T-helper 22 cell (primary cell): ENCODE measurements around the gene SNX1.
"Not testable (repeated sequence)": the region's sequence is repeated elsewhere in the genome, so short reads cannot be mapped to it uniquely, and the experiment has no call there.

Source experiments
- DNase-seq: peaks from one replicate; pipeline ENCODE4 v3.0.0-alpha.2; 2020; ENCODE audit warnings: low read depth

SNX1 gene

DNA sequence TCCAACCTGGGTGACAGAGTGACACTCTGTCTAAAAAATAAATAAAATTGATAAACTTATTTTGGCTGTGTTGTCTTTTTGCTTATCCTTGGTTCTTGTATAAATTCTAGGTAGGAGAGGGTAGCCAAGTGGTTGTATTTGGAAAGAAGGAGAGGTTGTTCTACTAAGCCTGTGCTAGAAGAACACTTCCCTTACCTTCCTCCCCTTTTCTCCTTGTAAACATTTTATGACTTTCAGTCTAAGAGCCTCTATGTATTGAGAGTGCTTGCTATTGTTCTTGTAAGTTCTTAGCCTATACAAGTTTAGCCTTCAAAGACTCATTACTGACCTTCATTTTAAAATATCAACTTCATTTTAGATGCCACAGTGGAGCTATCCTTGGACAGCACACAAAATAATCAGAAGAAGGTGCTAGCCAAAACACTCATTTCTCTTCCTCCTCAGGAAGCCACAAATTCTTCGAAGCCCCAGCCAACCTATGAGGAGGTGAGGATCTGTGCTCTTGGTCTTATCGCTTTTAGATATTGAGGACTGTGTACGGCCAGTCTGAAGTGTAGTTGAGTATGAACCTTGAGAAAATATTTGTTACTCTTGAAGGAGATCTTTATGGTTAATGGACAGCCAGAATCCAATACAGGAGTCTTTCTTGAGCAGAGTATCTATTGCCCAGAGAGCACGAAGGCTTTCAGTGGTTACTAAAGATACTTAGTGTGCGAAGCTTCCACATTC lies 22.1 kb downstream of the SNX1 start:
- DNase-seq: no peak

DNA sequence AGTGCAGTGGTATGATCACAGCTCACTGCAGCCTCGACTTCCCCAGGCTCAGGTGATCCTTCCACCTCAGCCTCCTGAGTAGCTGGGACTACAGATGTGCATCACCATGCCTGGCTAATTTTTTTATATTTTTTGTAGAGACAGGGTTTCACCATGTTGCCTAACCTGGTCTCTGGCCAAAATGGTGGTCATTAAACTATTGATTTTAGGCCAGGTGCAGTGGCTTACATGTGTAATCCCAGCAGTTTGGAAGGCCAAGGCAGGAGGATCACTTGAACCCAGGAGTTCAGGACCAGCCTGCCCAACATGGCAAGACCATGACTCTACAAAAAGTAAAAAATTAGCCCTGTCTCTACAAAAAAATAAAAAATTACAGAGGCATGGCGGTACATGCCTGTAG lies 24.5 kb downstream of the SNX1 start:
- not testable (repeated sequence) for DNase-seq

DNA sequence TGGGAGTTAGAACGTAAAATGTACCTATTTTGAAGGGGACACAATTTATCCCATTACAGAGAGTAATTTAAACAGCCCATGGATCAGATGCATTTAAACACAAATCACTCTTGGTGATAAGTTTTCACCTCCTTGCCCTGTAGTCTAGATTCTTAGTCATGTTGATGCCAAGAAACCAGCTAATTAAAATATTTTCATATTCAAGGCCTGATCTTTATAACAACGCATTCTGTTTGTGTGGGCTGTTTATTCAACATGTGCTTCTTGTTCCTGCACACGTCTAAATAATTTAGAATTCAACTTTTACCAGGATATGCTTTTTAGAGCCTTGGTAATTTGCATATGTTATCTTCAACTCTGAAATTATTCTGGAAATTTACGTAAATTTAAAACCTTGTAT lies 25.8 kb downstream of the SNX1 start:
- no peak for DNase-seq

DNA sequence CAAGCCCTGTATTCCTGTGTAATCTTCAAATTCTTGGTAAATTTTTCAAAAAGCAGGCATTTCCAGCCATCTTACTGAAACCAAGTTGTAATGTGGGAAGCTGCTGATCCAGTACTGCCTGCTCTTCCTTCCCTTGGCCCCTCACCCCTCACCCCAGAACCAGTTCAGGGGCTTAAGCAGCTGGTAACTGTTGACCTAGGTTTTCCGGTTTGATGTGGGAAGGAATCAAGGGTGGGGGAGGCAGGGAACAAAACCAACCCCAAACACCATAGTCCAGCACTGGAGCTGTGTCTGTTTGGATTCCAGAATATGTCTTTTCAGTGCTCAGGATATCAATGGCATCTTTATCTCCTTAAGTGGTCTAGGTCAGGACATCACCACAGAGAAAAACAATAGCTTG lies 26.7 kb downstream of the SNX1 start:
- no peak for DNase-seq

DNA sequence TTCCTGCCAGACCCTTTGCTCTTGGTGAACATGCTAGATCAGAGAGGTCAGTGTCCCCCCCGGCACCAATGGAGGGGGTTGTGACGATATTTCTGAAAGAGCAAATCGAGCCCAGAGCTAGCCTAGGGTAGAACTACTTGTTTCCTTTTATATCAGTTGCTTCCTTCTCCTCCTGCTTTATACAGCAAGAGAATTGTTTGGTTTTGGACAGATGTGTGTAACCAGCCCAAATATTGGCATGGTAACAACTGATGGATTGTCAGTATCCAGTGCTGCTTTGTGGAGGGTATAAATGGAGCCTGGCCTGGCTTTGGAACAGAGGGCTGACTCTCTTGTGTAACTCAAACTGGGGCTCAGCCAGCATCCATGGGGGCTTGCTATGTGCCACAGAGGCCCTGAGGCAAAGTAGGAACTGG lies 27.2 kb downstream of the SNX1 start:
- no peak for DNase-seq

DNA sequence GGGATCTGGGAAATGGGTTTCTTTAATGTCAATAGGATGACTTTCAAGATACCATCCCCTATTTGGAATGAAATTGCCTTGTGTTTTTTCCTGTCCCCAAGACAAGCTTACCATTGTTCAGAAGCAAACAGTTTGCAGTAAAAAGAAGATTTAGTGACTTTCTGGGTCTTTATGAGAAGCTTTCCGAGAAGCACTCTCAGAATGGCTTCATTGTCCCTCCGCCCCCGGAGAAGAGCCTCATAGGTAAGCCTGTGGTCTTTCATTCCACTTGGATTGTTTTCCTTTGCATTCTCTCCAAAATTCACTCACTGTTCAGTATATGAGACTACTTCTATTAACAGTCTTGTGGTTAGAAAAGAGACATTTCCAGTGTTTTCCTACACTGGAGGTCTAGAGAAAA lies 30.2 kb downstream of the SNX1 start:
- no peak for DNase-seq

DNA sequence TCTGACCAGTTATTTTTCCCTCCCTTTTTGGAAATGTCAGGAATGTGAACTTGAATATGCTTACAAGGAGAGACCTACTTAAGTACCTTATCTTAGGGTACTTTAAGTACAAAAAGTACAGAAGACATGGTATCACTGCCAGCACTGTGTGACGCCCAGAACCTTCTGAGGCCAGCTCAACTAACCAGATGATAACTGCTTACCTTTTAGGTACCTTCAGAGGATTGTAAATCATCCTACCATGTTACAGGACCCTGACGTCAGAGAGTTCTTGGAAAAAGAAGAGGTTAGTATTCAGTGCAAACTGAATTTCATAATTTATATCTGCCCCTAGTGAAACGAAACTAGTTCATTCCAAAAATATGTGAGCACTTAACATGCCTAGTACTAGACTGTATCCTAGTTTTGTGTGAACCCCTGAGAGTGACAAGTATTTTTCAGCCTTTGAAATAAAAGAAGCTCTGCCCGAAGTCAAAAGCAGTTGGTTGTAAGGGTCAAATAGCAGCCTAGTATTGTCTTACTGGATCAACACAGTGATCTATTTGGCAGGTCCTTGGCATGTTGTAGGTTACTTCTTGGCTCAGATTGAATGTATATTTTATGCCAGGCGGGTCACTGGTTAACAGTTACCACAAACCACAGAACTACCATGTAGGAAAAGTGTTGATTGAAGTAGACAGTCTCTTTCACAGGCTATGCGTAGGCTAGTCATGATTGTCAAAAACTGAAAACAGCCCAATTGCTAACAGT lies 31.9 kb downstream of the SNX1 start:
- no peak for DNase-seq

DNA sequence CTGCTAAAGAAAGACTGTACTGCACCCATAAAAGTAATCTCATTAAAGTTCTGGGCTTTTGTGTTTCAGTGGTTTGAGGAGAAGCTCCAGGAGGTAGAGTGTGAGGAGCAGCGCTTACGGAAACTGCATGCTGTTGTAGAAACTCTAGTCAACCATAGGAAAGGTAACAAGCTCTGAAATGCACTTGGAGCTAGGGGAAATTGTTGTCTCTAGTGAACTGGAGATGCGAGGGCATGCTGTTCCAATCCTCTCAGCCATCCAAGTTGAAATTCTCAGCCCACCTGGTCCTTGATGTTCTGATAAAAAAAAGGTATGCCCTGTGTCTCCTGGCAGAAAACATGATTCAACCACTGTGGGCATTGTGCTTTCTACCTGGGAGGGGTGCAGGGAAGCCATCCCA lies 34.4 kb downstream of the SNX1 start:
- no peak for DNase-seq

DNA sequence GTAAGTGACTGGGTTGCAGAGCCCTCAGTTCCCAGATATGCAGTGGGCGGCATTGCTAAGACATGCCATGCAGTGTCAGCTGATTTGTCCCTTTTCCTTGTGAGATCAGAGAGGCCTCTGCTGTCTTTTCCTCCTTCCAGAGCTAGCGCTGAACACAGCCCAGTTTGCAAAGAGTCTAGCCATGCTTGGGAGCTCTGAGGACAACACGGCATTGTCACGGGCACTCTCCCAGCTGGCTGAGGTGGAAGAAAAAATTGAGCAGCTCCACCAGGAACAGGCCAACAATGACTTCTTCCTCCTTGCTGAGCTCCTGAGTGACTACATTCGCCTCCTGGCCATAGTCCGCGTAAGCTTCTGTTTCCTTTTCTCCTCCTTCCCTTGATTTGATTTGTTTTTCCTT lies 35.8 kb downstream of the SNX1 start:
- no peak for DNase-seq

DNA sequence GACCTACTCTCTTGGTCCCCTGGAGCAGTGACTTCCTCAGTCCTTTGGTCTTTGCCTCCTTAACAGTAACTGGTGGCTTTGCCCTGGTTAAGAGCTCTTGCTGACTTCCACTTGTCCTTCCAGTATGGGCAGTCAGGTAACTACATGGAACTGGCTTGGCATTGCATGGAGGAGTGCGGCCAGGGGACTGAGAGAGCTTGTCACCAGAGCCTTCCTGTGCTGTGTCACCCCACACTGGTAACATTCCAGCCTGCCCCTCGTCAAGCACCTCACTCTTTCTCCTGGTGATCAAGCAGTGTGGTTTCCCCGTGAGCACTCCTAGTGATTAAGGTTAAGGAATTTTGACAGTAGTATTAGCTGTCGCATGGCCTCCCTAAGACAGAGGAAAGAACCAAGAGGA lies 36.4 kb downstream of the SNX1 start:
- no peak for DNase-seq

DNA sequence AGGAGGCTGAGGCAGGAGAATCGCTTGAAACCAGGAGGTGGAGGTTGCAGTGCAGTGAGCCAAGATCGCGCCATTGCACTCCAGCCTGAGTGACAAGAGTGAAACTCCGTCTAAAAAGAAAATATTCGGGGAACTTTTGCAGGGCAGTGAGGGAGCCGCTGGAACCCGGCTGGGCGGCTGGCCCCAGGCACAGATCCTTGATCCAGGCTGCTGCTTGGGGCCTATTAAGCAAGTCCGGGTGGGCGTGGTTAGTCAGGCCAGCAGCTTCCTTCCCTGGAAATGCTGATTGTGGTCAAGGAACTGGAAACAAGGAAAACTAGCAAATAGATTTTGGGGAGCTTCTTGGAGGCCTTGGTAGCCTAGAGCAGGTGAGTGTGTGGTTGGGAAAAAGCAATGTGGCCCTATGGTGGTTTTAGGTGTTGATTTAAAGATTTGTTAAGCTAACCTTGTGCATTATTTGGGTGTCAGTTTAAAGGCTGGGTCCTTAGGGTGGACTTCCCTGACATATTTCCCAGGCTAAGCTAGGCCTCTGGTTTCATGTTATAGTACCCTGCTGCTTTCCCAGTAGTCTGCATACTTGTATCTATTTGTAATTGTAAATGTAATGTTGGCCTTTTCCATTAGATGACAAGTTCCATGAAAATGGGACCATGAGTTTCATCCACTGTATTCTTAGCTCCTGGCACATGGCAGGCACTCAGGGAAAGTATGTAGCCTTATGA lies 38.0 kb downstream of the SNX1 start:
- no peak for DNase-seq

DNA sequence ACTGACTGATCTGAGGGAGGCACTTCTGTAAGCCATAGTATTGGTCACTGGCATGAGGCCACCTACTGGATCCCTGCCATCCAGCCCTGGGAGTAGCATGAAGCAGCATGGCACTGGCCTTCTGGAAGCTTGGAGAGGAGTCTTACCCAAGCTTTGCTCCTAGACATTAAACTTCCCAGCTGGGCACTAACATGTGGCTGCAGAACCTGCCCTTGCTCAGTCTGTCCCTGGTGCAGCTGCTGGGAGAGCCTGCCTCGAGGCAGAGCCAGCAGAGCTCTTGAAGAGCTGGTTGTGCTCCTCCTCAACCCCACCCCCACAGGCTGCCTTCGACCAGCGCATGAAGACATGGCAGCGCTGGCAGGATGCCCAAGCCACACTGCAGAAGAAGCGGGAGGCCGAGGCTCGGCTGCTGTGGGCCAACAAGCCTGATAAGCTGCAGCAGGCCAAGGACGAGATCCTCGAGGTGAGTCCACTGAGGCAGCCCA lies 38.6 kb downstream of the SNX1 start:
- no peak for DNase-seq

DNA sequence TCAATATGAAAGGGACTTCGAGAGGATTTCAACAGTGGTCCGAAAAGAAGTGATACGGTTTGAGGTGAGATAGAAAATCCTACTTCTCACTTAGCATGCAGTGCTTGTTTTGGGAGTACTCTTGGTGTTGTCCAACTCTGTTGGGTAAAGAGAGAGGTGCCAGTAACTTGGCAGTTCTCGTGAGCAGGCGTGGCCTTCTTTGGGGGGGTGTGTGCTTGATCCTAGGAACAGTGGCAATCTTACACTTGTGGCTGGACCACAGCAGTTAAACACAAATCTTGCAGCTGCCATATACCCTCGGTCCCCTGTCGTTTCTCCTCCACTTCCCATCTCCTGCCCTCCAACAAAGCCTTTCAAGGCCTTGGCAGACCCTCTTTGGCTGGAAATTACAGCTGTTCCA lies 40.6 kb downstream of the SNX1 start:
- no peak for DNase-seq

DNA sequence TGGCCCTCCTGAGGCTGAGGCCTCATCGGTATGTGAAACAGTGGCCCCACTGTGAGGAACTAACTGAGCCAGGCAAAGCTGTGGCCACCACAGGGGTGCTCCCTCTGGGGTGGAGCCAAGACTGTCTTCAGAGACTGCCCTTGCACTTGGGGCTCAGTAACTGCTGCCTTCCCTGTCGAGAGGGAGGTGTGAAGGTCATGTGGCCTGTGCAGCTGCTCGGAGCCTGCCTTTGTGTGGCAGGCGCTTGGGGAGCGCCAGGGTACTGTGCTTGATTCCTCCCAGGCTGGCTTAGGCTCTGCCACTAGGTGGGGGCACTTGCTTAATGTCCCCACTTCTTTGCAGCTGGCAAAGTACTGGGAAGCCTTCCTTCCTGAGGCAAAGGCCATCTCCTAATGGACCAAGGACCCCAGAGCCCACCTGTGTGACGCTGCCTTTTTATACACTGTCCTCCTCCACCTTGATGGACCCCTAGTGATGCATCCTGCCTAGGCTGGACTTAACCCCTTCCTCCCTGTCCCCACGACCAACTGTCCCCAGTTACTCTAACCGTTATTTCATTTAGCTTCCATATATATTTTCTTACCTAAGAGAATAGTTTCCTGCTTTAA lies 41.5 kb downstream of the SNX1 start:
- DNase-seq: no peak

DNA sequence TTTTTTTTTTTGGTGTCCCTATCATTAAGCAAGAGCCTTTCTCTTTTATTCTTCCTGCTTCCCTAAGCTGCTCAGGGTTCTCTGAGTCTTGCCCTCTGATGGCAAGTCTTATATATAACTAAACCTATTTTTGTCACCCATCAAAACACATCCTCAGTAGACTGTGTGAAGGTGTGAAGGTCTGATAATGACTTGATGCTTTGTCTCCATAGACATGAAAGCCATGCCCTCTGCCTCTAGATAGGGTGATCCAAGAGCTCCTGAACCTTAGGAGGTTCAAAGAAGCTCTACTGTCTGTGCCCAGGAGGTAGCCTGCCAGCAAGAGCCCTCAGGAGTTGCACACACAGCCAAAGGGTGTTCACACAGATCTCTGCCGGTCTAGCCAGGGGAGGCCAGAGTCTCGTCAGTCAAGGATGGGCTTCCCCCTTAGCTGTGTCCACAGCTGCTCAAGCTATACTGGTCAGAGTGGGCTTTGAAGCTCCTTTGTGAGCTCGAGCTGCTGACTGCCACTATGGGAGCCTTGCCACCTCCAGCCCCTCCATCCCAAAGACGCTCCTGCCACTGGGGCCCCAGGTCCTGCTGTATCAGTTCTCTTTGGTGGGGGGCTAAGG lies 42.7 kb downstream of the SNX1 start:
- DNase-seq: no peak

DNA sequence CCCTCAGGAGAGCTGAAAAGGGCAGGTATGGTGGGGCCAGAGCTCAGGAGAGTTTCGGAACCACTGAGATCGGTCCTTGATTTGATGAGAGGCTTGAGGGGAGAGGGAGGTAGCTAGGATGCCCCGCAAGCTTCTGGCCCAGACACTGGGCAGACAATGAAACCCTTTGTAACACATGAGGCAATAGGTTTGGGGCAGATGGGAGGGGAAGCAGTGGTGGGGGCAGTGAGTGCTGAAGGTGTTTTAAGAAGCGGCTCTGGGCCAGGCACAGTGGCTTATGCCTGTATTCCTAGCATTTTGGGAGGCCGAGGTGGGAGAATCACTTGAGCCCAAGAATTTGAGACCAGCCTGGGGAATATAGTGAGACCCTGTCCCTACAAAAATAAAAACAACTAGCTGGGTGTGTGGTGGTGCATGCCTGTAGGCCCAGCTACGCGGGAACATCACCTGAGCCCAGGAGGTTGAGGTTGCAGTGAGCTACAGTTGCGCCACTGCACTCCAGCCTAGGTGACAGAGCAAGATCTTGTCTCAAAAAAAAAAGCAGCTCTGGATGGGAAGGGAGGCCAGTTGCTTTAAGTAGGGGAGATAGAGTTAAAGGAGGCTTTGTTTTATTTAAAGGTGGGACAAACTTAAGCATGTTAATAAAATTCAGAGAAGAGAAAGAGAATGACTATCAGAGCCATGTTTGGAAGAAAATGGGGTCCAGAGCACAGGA lies 46.2 kb downstream of the SNX1 start:
- no peak for DNase-seq

DNA sequence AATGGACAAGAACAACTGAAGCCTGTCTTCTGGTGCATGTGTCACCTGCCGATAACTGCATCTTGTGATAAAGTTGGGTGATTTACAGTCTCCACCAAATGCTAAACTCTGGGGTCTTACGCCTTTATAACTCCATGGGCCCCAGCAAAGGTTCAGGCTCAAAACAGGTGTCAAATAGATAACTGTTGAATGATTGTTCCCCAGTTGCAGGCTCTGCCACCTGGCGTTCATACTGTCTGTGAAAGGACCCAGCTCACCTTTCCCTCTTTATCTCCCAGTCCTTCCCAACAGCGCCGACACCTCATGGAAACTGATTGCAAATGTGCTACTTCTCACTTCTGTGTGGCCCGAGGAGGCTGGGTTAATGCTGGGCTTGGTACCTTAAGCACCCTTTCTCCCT lies 47.5 kb downstream of the SNX1 start:
- no peak for DNase-seq

DNA sequence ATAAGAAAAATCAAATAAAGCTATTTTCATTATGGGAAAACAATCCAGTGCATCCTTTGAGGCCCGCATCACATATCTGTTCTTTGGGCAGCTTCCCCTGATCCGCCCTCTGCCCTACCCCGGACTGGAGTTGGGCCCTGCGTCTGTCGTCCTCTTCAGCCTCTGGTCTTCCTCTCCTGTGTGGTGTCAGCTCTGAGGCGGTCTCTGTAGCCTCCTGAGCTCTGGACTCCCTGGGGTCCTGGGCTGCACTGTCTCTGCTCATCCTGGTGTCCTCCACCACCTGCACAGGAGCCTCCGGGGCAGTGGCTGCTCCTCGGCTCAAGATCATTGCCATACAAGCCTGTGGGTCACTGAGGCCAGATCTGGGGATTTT lies 48.4 kb downstream of the SNX1 start:
- no peak for DNase-seq

DNA sequence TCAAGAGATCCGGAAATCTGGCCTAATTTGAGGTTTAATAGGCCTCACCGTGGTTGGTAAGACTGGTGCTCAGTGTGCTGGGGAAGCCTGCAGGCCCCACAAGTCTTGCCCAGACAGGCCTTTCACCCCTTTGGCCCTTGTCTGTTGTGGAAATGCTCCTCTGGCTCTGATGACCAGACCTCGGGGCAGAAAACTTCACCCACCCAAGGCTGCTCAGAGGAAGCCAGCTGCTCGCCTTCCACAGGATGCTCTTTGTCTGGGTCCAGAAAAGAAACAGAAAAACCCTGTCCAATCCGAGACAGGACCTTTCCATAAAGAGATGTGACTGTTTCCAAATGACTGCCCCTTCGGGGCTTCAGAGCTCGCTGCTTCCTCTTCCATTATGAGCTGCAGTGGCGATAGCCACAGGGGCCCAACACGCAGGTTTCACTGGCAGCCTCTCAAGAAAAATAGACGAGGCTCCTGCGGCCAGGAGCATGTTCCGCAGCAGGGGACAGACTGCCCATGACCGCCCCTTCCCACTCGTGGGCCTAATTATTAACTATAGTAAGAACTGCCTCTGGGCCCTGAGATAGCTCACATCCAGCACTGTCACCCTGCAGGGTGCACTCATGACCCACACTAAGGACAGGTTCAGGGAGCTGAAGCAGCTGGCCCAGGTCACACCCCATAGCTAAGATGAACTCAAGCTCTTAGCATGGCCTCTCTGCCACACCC lies 48.9 kb downstream of the SNX1 start:
- no peak for DNase-seq

DNA sequence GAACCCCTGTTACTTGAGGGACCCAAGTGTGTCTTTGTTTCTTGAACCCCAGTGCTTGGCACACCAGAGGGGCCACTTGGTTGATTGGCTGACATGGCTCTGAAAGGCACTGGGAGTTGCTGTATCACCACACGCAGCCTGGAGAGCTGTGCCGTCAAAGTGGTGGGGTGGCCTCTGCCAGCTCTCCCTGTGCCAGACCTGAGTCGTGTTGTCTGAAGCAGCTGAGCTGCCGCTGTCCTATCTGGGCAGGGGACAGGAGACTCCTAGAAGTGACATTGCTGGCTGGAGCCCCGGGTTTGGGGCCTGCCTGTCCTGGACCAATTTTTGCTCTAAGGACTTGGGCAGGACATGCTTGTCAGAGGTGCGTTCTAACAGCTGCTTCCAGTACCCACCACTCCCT lies 50.3 kb downstream of the SNX1 start:
- DNase-seq: no peak

DNA sequence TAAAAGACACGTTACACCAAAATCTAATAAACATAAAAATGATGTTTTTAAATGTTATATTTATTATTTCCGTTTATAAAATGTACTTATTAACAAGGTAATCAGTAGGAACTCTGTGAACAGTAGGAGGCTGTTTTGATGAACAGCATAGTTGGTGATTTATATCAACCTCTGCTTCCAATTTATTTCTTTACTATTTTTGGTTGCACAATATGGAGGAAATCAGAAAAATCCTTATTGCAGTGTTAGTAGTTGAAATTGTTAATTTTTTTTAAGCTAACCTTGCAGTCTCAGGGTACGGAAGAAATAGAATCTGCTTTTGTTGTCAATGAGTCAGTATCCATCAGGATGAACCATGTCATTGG lies 50.7 kb downstream of the SNX1 start:
- no peak for DNase-seq
